DMS114 treated with DMSO at 0.1 percent for 48 hours (cell line): ENCODE results near the gene RAB1B.

ENCODE experiments used
- DNase-seq: peaks from one replicate; lab custom pipeline; 2025; ENCODE audit not compliant: unreplicated experiment; lab: John Stamatoyannopoulos, UW

Gene RAB1B

DNA sequence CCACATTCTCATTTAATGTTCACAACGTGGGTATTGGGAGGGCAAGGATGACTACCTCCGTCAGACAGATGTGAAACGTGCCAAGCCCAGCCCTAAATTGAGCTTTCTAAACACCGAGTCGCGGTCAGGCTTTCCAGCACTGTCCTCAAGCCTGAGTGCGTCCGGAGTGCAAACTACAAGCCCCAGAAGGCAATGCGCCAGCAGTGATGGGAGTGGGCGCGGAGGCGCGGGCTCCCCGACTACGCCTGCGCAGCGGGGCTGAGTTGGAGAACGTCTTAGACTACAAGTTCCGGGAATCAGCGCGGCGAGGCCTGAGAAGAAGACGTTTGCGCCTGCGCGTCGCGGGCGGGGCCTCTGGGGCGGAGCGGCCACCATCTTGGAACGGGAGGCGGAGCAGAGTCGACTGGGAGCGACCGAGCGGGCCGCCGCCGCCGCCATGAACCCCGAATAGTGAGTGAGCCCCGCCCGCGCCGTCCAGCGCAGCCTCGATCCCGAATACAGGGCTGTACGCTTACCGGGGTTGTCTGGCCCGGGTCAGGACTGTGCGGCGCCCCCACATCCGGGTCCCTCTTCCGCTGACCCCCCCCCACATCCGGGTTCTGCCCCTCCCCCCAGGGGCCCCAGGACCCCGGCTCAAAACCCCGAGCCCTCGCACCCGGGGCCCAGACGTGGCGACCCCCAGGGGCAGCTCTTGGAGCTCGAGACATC, at the start of gene RAB1B:
RAB1B (plus strand) TSS at position 396 of the 708 bp plus-strand sequence; CDS start at position 437, 41 bp downstream.
- DNase-seq, result peak; percentile 98

DNA sequence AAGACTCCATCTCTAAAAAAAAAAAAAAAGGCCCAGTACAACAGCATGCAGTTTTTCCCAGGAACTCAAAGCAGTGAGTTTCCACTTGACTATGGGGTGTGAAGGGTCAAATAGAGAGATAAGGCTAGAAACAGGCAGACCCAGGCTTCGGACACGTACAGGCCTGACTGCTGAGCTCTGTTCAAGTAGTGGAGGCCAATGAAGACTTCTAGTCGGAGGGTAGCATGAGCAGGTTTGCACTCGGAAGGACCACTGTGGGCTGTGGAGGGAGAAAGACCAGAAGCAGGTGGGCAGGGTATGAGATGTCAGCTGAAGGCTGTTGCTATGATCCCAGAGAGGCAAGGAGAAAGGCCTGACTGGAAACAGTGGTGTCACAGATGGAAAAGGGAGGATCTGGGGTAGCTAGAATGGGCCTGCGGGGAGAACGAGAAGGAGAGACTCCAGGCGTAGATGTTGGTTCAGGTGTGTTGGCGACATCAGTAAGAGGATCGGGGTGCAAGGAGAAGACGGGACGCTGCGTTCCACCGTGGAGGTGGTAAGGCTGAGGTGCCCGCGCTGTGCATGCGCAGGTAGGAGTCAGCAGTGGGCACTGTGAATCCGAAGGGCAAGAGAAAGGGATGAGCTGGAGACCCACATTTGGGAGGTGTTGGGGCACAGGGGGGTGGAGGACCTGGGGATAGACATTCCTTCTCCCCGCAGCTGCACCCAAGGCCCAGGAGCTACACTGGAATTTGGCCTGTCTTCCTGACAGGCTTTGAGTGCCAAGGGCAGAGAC, 49.4 kb upstream of the RAB1B start:
- DNase-seq, result no peak

DNA sequence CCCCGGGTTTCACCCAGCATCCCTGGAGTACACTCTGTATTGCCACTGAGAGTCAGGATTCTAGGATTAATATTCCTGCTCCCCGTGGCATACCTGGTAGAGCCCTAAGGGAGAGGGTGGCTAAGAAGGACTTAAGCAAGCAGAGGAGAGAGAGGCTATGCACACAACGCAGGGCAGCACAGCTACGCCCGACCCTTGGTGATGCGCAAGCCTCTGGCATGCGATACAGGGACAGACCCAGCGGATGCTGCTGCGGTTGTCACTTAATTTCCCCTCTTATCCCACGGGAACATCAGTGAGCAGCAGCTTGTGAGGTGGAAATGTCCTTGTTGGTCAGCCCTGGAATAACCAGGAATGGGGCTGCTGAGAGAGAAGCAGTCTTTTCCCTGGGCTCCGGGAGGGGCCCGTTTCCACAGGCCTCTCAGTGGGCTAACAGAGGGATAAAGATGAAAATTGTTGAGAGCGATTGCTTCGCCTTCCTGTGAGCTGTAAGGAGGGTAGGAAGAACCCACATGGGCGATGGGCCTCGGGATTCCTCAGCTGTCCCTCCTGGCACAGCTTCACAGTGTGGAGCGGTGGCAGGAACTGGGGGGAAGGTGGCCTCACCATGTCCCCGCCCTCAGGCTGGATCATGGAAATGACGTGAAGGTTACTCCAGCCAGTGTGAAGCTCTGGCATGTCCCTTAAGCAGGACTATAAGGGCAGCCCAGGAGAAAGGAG, 48.4 kb upstream of the RAB1B start:
- DNase-seq, result no peak

DNA sequence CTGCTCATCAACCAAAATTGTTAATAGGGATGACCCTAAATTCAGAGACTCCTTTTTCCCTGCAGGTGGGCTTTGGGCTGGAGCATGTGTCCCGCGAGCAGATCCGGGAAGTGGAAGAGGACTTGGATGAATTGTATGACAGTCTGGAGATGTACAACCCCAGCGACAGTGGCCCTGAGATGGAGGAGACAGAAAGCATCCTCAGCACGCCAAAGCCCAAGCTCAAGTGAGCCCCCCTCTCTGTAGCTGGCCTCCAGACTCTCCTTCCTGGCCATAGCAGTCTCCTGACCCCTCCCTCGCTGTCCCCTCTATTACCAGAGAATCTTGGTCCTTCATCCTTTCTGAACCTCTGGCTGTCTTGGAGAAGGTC, 47.9 kb upstream of the RAB1B start:
- no peak for DNase-seq

- DNase-seq, result no peak
These were observed 47.4 kb upstream of the RAB1B start for GRCh38 chr11:66221012-66221411.

GRCh38 chr11:66221726-66222236, 46.7 kb upstream of the RAB1B start:
- no peak for DNase-seq

DNA sequence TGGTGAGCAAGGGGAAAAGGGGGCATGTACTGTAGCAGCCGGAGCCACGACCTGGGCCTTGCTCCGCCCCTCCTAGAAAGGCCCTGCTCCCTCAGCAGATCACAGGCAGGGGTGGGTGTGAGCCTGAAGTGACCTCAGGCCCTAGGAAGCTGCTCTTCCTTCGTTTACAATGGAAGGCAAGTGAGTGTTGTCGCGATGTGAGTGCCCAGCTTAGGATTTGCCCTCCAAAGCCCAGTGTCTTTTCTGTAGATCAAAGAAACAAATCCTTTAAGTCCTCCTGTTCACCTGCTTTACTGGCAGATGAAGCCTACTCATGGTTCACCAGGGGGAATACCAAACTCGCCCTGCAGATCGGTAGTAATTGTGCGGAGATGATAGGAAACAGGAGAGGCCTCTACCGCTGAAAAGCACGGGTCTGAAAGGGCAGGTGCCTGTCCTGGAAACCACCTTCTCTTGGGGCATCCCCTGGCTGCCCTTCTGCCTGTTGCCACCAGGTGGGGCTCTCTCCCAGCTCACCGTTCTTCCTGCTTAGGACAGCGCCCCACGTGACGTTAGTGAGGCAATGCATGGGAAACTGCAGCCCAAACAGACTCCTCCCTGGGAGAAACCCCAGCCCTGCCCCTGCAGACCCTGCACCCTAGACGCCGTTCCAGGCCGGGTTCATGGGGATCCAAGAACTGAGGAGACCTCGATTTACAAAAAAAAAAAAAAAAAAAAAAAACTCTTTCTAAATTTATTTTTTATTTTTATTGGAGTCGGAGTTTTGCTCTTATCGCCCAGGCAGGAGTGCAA, 45.9 kb upstream of the RAB1B start:
- DNase-seq, result peak; percentile 86

DNA sequence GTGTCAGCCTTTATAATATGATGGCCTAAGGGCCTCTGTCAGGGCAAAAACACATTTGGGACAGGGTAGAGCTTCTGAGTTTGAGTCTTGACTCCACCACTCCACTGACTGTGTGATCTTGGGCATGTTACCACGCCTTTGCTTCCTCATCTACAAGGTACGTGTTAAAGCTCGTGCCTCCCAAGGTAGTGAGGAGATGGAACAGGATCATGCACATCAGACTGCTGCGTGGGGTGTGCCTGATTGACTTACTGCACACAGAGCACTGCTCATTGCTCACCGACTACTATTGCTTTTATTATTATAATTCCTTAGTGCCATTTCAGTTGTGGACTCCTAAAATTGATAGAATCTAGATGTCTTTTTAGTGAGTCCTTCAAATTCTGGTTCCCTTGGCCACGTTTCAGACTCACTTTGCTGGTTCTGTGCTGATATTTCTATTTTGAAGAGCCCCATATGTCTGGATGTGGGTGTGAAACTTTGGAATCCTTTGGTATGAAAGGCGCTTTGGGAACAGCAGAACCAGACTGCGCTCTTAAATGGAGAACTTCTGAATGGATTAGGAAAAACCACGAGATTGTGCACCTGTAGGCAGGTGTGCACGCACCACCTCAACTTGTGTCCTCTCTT, 44.1 kb upstream of the RAB1B start:
- DNase-seq, result no peak

GRCh38 chr11:66225066-66225465, 43.4 kb upstream of the RAB1B start:
- DNase-seq, result no peak

DNA sequence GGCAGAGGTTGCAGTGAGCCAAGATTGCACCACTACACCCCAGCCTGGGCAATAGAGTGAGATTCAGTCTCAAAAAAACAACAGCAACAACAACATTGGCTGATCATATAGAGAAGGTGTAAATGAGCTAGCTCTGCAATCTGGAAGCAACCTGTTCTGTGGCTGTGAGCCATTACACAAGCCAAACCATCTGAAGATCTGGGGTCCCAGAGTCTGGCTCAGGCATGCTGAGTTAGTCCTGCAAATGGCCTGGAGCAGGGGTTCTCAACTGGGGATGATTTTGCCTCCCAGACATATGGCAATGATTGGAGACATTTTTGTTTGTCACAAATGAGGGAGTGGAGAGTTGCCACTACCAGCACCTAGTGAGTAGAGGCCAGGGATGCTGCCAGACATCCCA, 42.3 kb upstream of the RAB1B start:
- DNase-seq, result no peak

DNA sequence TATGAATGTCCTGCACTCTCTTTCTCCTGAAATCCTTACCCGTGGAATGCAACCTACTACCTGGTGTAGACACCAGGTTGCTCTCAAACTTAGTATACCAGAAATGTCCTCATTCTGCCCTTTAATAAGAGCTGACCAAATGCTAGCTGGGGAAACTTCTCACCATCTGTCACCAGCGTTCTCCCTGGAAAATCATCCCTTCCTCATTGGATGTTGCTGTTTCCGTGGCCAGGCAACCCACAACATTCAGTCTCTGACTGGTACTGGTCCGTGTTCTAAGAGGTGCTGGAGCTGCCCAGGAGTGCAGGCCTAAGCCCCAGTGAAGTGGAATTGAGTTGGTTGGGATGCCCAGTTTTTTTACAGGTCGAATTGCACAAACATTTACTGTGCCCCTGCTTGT, 40.7 kb upstream of the RAB1B start:
- no peak for DNase-seq

GRCh38 chr11:66228521-66228920, 39.9 kb upstream of the RAB1B start:
- no peak for DNase-seq

DNA sequence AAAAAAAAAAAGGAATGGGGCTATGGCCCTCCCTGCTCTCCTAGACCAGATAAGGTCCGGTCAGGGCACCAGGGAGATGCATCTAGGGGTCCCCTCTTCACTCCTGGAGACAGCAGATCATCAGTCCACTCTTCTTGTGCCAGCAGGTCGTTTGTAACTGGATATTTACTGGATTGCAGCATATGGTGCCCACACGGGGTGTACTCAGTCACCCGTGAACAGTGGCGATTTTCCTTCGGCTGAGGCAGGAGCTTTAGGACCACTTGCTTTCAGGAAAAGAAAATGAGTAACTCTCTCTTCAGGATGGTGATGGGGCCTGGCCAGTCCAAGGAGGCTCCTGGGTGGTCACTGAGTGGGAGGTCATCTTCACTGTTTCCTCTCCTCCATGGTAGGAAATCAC, 38.3 kb upstream of the RAB1B start:
- DNase-seq, result no peak

DNA sequence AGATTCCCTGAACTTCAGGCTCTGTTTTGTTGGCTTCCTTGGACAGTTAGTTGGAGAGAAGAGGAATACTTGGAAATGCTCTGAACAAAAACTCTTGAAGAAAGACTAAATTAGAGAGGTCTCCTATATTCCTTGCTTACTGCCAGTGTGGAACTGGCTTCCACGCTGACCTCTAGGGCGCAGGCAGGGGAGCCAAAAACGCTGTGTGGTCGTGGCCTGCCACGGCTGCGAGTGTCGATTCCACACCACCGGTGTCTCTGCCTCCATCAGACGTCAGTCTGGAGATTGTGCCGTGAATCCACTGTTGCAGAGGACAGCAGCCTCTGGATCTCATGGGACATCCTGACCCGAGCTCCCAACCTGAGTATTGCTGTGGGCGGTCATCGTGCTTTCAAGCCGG, 37.5 kb upstream of the RAB1B start:
- no peak for DNase-seq

- DNase-seq, result no peak
These were observed 36.9 kb upstream of the RAB1B start for GRCh38 chr11:66231561-66231960.

DNA sequence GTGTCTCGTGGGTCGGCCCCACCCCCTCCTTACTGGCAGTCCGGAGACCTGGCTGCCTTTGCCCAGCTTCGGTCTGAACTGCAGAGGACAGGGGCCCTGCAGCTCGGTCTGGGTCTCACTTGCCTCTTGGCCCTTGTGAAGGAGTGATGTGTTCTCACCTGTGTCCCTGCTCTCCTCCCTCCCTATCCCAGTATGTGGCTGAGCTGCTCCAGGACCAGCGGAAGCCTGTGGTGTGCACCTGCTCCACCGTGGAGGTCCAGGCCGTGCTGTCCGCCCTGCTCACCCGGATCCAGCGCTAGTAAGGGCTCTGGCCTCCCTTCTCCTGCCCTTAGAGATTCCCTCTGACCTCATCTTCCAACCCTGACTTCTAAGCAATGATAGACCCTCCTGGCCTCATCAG, 35.7 kb upstream of the RAB1B start:
- no peak for DNase-seq

- no peak for DNase-seq
These were observed 35.1 kb upstream of the RAB1B start for GRCh38 chr11:66233301-66233700.

DNA sequence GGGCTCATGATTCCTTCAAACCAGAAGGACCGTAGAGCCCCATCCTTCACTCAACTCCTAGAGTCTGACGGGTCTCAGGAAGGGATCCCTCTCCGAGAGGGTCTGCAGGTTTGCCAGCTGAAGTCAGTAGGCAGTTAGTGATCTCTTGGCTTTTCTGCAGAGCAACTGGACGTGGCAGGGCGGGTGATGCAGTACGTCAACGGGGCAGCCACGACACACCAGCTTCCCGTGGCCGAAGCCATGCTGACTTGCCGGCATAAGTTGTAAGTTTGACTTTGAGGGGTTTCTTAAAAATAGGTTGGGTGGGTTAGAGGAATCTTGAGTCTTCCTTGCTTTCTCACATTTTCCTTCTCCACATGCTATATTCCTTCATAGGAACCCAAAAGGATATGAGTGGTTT, 33.3 kb upstream of the RAB1B start:
- DNase-seq, result no peak

- no peak for DNase-seq
These were observed 30.6 kb upstream of the RAB1B start for GRCh38 chr11:66237867-66238266.

GRCh38 chr11:66238786-66239413, 29.5 kb upstream of the RAB1B start:
- no peak for DNase-seq
